Measurements from ENCODE around the gene MBD3L3.
"Not testable (repeated sequence)": the region's sequence is repeated elsewhere in the genome, so short reads cannot be mapped to it uniquely, and the experiment has no call there.

MBD3L3 gene

DNA sequence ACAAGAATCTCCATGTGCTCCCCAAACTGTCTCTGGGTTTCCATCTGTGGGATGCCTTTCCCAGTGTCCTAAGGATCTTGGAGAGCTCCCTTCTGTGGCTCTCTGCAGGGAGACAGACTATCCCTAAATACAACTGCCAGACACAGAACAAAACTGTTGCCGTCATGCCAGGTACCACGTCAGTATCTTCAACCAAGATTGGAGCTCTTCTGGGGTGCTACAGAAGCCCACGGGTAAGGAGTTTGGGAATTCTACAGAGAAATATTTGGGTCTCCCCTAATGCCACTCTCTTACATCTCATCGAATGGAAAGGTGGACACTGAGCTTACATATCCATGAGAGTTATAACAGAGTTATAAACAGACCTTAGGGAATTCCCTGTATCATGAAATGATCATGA lies 4.9 kb upstream of the MBD3L3 start:
- no peak for DNase-seq

DNA sequence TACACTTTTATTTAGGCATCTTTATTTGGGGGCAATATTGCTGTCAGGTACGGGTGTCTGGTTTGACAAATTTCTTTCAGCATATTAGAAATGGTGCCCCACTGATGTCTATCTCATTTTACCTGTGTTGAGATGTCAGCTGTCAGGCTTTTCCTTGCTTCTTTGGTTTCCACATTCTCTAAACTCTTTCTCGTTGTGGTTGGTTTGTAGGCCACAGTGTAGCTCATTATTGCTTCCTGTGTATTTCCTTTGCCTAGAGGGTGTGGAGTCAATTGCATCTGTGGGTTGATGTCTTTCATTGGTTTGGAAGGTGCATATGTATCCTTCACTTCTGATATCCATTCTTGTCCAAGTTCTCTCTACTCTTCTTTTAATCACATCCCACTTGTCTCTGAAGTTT lies 1.5 kb upstream of the MBD3L3 start:
- DNase-seq, result not testable (repeated sequence)

GRCh38 chr19:7056371-7056770 lies 2.1 kb downstream of the MBD3L3 start:
- not testable (repeated sequence) for DNase-seq

DNA sequence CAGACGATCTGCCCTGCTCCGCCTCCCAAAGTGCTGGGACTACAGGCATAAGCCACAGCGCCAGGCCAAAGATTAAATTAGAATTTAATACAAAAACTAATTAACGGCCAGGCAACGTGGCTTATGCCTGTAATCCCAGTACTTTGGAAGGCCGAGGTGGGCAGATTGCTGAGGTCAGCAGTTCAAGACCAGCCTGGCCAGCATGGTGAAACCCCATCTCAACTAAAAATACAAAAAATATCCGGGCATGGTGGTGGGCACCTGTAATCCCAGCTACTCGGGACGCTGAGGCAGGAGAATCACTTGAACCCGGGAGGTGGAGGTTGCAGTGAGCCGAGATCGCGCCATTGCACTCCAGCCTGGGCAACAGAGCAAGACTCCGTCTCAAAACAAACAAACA lies 2.8 kb downstream of the MBD3L3 start:
- DNase-seq, result not testable (repeated sequence)

DNA sequence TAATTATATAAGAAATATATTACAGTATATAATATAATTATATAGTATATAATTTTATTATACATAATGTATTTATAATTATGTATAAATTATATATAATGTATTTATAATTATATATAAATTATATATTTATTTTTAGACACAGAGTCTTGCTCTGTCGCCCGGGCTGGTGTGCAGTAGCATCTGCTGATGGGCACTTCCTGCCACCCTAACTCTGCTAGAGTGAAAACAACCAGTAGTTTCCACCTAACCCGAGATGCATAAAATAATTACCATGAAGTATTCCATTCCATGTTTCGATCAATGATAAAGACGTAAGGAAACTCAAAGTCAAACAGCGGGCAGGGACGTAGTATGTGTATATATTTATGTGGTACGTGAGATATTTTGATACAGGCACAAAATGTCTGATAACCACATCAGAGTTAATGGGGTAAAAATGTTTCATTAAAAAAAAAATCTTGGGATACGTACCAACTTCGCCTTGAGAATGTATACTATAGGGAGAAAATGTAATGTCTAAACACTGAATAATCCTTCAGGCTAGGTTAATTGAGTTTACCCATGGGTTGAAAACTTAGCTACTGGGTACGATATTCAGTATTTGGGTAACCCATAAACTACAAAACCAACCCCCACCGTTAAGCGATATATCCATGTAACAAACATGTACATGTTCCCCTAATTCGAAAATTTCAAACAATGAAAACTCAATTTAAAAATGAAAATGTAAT lies 3.7 kb downstream of the MBD3L3 start:
- not testable (repeated sequence) for DNase-seq

- DNase-seq, result not testable (repeated sequence)
Measured at GRCh38 chr19:7052896-7053295, 5.6 kb downstream of the MBD3L3 start.

GRCh38 chr19:7051421-7051820 lies 7.1 kb downstream of the MBD3L3 start:
- DNase-seq, result not testable (repeated sequence)

DNA sequence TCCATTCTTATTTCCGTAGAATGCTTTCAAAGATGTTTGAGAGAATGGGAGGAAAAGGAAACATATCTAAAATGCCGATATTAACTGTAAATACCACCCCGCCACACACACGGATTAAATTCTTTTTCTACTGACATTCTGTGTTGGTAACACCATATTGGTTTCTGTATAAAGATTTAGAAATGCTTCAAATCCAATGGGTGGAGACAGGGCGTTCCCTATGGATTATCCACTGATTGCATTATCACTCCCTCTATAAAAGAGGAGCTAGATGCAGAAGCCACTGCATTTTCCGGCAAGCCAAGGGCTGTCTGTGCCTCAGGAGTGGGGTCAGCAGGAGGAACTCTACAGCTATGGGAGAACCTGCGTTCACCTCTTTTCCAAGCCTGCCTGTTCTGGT lies 9.5 kb downstream of the MBD3L3 start, which contains the start of gene MBD3L2:
Gene MBD3L2 (plus strand): TSS at position 301 of the 400 bp plus-strand sequence. CDS start 53 bp downstream, at position 354.
- DNase-seq, result not testable (repeated sequence)

DNA sequence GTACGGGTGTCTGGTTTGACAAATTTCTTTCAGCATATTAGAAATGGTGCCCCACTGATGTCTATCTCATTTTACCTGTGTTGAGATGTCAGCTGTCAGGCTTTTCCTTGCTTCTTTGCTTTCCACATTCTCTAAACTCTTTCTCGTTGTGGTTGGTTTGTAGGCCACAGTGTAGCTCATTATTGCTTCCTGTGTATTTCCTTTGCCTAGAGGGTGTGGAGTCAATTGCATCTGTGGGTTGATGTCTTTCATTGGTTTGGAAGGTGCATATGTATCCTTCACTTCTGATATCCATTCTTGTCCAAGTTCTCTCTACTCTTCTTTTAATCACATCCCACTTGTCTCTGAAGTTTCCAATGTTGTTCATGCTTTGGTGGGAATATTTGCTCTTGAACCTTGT lies 16.9 kb downstream of the MBD3L3 start:
- not testable (repeated sequence) for DNase-seq

DNA sequence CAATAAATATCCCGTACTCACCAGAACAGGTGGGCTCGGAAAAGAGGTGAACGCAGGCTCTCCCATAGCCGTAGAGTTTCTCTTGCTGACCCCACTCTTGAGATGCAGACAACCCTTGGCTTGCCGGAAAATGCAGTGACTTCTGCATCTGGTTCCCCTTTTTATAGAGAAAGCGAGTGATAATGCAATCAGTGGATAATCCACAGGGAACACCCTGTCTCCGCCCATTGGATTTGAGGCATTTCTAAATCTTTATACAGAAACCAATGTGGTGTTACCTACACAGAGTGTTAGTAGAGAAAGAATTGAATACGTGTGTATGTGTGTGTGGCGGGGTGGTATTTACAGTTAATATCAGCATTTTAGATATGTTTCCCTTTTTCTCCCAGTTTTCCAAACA lies 18.4 kb downstream of the MBD3L3 start, which contains the start of gene MBD3L4:
Gene MBD3L4 (minus strand): TSS at position 101 of the 400 bp plus-strand sequence. CDS start 35 bp downstream, at position 66.
- DNase-seq, result not testable (repeated sequence)

DNA sequence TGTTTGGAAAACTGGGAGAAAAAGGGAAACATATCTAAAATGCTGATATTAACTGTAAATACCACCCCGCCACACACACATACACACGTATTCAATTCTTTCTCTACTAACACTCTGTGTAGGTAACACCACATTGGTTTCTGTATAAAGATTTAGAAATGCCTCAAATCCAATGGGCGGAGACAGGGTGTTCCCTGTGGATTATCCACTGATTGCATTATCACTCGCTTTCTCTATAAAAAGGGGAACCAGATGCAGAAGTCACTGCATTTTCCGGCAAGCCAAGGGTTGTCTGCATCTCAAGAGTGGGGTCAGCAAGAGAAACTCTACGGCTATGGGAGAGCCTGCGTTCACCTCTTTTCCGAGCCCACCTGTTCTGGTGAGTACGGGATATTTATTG lies 28.2 kb downstream of the MBD3L3 start, which contains the start of gene MBD3L5:
Gene MBD3L5 (plus strand): TSS at position 301 of the 400 bp plus-strand sequence. CDS start 34 bp downstream, at position 335.
- not testable (repeated sequence) for DNase-seq

- not testable (repeated sequence) for DNase-seq
Measured at GRCh38 chr19:7028790-7029189, 29.7 kb downstream of the MBD3L3 start.

GRCh38 chr19:7021331-7021730 lies 37.1 kb downstream of the MBD3L3 start, which contains the start of gene MBD3L2B:
Gene MBD3L2B, minus strand, starts transcription at chr19:7021431. Its CDS starts 34 bp downstream, at chr19:7021397.
- not testable (repeated sequence) for DNase-seq

DNA sequence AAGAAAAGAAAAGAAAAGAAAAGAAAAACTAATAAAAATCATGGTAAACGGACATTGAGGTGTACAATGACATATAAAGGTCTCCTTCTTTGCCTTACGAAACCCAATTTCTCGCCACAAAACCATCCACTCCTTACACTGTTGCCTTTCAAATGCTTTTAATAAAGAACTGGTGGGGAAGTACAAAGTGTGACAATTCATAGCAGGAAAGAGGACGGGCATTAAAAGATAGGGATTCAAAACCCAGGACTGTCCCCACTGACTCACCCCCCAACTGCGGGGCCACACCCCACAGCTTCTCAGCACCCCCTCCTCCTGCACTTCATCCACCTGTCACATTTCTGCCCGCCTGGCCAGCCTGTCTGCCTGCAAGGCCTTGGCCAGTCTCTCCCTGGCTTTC lies 39.6 kb downstream of the MBD3L3 start:
- no peak for DNase-seq

GRCh38 chr19:7013678-7014077 lies 44.8 kb downstream of the MBD3L3 start:
- DNase-seq, result no peak

DNA sequence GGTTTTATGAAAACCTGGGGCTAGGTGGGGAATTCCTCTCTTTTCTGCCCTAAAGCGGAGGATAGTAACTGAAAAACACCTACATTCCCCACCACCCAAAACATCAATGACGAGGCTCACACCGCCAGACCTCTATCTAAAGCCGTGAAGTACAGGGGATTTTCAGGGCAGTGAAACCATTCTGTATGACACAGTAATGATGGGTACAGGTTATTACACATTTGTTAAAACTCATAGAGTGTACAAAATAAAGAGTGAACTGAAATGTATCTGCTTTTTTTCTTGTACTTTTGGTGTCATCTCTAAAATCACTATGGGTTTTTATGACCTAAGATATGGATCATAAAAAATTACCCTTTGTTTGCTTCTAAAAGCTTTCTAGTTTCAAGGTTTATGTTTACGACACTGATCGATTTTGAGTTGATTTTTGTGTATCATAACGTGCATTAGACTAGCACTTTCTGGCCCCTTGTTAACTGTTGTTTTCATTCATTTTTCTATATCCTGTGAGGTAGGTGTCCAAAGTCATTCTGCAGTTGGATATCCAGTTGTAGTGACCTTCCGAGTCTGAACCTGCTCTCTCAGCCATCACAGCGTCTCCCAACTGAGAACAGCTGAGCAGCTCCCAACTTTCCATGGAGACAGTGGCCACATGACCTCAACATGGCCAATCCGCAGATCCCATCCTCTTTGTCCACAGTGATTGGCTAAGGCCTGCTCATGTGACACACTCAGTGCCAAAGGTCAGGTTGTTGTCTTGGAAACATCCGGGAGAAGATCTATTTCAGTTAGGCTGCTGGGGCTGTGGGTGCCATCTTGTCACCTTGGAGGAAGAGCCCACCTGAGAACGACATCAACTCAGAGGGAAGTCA lies 47.5 kb downstream of the MBD3L3 start:
- no peak for DNase-seq

GRCh38 chr19:7007859-7008258 lies 50.6 kb downstream of the MBD3L3 start:
- no peak for DNase-seq

Measured in activated CD8-positive, alpha-beta memory T cell treated with anti-CD3 and anti-CD28 coated beads, Interleukin-2, amount 50 U/mL, for 48 hours (primary cell).